Right lobe of liver (tissue), 6 donors: Measurements from ENCODE around the gene DNAAF3. TPM values are rescaled to one million over a fixed set of nuclear protein-coding genes. Genes with fewer than 3 reads are reported as not detected.

Experiments
- ATAC-seq, 4 donors: fragments of 200-7000 bp; cut with Tn5 transposase; one replicate each; pipeline ENCODE4 v1.9.1; 2020; ENCODE audit warnings: mild to moderate bottlenecking in 4 of 4, moderate library complexity in 4 of 4
- DNase-seq, 3 donors: peaks; one replicate each; pipeline ENCODE4 v3.0.0-alpha.2; 2020
- H3K27ac ChIP-seq, 3 donors: fragments of 200-600 bp; one replicate each; pipeline ENCODE4 v1.8.0; 2022
- H3K27me3 ChIP-seq, 2 donors: fragments of 200-600 bp; one replicate each; pipeline ENCODE4 v1.8.0; 2022
- H3K36me3 ChIP-seq, 4 donors: fragments of 200-600 bp; sonication (generic) in 1 of 4; one replicate each; pipeline versions ENCODE4 v1.5.1 to v1.8.0; 2017 to 2022; ENCODE audit warnings: control low read depth in 1 of 4
- H3K4me1 ChIP-seq, 4 donors: fragments of 200-600 bp; sonication (generic) in 1 of 4; one replicate each; pipeline versions ENCODE4 v1.5.1 to v1.8.0; 2017 to 2022; ENCODE audit warnings: control low read depth in 1 of 4
- H3K4me3 ChIP-seq, 3 donors: fragments of 200-600 bp; one replicate each; pipeline ENCODE4 v1.8.0; 2022
- H3K9me3 ChIP-seq, 4 donors: fragments of 200-600 bp; sonication (generic) in 1 of 4; one replicate each; pipeline versions ENCODE4 v1.5.1 to v1.8.0; 2017 to 2022; ENCODE audit warnings: control low read depth in 1 of 4
- POLR2A ChIP-seq: fragments of 450-650 bp; IDR thresholded peaks from one replicate; pipeline ENCODE4 v1.6.1; 2017; ENCODE audit warnings: antibody characterized with exemption, mild to moderate bottlenecking
- WGBS: methylation state at CpG from one replicate; pipeline ENCODE4 v1.1.6; 2018; ENCODE audit warnings: low coverage, low lambda C conversion rate; ENCODE audit not compliant: insufficient coverage; ENCODE audit errors: missing lambda C conversion rate; 5-methylcytosine and 5-hydroxymethylcytosine counted together
- intact Hi-C, 2 donors: fragments of 100-400 bp; cut with DNase I; formaldehyde crosslinking; loops; one replicate each; pipeline versions ENCODE4 v1.11.2 to v1.14.1; 2022
- total RNA-seq, 6 experiments: library from RNA; depleted of rRNA in 2 of 6; stranded (reverse); fragments of >200 nt in 2 of 6; fragmentation: NEBNext Ultra II Directional in 3 of 6; extraction: Animal tissue kit (Norgen Biotek cat#: 25700) in 3 of 6; gene quantifications; one replicate each; pipeline versions ENCODE4 v1.1.0 to v1.2.4, GENCODE V29; 2016 to 2023
- TF ChIP-seq, protein P1 (sequence below), 4 donors: fragments of 200-600 bp in 3 of 4; fragments of 450-650 bp in 1 of 4; IDR thresholded peaks; one replicate each; pipeline versions ENCODE4 v1.5.1 to v1.8.0; 2016 to 2022; ENCODE audit warnings: antibody characterized with exemption in 4 of 4, mild to moderate bottlenecking in 2 of 4
- donor health status: DM: no; HTN: yes; CAD: no.
- donor health status: DM: no; HTN: no; CAD: no.
- donor health status: DM: no; HTN: no; CAD: no.
- donor health status: DM: no; HTN: yes; CAD: no.
- donor health status: DM: no; HTN: yes; CAD: no.

DNAAF3 gene
- total RNA-seq, 6 experiments from 2014 or later = 0.22 to 4.3 (median 0.49) TPM

- WGBS = 41% methylated on average over 9 of the region's 14 CpGs
- no peaks in the 10 kb centered on the region for H3K36me3 ChIP-seq
- H3K9me3 ChIP-seq = no peaks in the 10 kb centered on the region
- ATAC-seq = peak in 3 of 4 donors; percentile 31 to 40 (median 33)
- no peak for DNase-seq
- no peaks in the 10 kb centered on the region for H3K4me1 ChIP-seq
- no peak for TF ChIP-seq POLR2A
- TF ChIP-seq, protein P1, sequence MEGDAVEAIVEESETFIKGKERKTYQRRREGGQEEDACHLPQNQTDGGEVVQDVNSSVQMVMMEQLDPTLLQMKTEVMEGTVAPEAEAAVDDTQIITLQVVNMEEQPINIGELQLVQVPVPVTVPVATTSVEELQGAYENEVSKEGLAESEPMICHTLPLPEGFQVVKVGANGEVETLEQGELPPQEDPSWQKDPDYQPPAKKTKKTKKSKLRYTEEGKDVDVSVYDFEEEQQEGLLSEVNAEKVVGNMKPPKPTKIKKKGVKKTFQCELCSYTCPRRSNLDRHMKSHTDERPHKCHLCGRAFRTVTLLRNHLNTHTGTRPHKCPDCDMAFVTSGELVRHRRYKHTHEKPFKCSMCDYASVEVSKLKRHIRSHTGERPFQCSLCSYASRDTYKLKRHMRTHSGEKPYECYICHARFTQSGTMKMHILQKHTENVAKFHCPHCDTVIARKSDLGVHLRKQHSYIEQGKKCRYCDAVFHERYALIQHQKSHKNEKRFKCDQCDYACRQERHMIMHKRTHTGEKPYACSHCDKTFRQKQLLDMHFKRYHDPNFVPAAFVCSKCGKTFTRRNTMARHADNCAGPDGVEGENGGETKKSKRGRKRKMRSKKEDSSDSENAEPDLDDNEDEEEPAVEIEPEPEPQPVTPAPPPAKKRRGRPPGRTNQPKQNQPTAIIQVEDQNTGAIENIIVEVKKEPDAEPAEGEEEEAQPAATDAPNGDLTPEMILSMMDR (IDR thresholded peaks at IDR 0.05) = peak in 1 of 4 donors; percentile 14
- H3K4me3 ChIP-seq = no peak overlapping the region
- no peak overlapping the region for H3K27ac ChIP-seq
- intact Hi-C loops = no loop called here
- peaks cover 0 to 3% of the 10 kb centered on the region in 2 donors for H3K27me3 ChIP-seq
These were observed 33.8 kb downstream of the DNAAF3 start for GRCh38 chr19:55132453-55133129.

DNA sequence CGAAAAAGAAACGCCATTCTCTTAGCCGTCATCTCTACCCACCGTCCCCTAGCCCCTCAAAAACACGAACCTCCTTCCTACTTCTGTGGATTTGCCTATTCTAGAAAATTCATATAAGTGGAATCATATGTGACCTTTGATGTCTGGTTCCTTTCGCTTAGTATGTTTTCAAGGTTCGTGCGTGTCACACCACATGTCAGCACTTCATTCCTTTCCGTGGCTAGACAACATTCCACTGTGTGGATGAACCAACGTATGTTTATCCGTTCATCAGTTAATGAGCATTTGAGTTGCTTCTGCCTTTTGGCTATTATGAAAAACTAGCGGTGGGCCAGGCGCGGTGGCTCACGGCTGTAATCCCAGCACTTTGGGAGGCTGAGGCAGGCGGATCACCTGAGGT, 35.0 kb downstream of the DNAAF3 start:
- ATAC-seq = no peak
- no peak for DNase-seq
- intact Hi-C loops = no loop called here
- Histone ChIP-seq H3K9me3 (no peaks in the 10 kb centered on the region), H3K27ac (no peak overlapping the region), H3K4me3 (no peak overlapping the region), H3K27me3 (peaks cover 0 to 3% of the 10 kb centered on the region in 2 donors), H3K4me1 (no peaks in the 10 kb centered on the region), H3K36me3 (no peaks in the 10 kb centered on the region)
- 72% methylated on average over 15 of the region's 16 CpGs for WGBS
- no peak for TF ChIP-seq POLR2A
- TF ChIP-seq, protein P1 (IDR thresholded peaks at IDR 0.05) = no peak

DNA sequence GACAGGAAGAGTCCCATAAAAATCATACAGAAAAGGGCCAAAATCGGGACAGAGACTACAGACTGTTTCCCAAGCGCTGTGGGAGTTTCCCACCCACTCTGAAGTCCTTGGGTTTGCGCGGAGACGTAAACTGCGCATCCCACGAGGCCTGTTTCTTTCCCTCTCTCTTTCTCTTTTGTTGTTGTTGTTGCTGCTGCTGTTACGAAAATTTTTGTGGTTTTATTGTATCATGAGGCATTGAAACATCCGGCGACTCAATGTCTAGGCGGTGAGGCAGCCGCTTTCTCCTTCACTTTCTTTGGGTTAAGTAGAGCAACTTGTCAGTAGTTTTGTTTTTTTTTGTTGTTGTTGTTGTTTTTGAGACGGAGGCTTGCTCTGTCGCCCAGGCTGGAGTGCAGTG, 47.4 kb downstream of the DNAAF3 start:
- Histone ChIP-seq H3K36me3 (no peaks in the 10 kb centered on the region), H3K27me3 (no peaks in the 10 kb centered on the region), H3K27ac (no peak overlapping the region), H3K9me3 (no peaks in the 10 kb centered on the region), H3K4me3 (peak overlapping the region in 1 of 3 donors; percentile 83), H3K4me1 (peaks cover 0 to 18% (median 7%) of the 10 kb centered on the region in 4 donors)
- intact Hi-C loops = no loop called here
- DNase-seq = no peak
- ATAC-seq = no peak
- WGBS = 74% methylated on average over 13 of the region's 14 CpGs
- TF ChIP-seq, protein P1 (IDR thresholded peaks at IDR 0.05) = no peak
- no peak for TF ChIP-seq POLR2A

DNA sequence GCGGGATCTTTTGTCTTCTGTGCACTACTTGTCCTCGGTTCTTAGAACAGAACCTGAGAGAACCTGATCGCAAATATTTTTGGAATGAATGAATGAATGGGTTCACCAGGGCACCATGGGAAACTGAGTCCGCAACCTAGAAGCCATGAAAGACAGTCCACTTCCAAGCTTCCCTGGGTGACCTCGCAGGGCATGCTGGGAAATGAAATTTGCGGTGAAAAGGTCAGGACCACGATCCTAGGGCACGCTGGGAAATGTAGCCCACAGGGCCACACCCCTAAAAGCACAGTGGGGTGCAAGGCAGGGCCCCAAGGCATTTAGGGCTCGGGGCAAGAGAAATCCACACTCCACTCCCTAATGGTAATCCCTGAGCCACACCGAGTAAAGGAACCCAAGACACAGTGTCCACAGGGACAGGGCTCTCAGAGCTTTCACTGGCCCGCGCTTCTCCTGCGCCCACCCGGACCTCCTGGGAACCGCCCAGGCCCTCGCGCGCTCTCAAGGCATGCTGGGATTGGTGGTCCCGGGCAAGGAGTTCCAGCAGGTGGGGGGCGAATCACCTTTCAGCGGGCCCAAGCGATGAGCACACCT, 47.9 kb downstream of the DNAAF3 start:
- ATAC-seq (peak; percentile 18 to 63 (median 38)), DNase-seq (peak; percentile 57 to 88 (median 84))
- Histone ChIP-seq H3K27me3 (no peaks in the 10 kb centered on the region), H3K27ac (peak overlapping the region in 2 of 3 donors; percentile 27 to 67), H3K9me3 (no peaks in the 10 kb centered on the region), H3K4me3 (peak overlapping the region; percentile 60 to 83 (median 68)), H3K36me3 (no peaks in the 10 kb centered on the region), H3K4me1 (peaks cover 0 to 18% (median 7%) of the 10 kb centered on the region in 4 donors)
- TF ChIP-seq, protein P1 (IDR thresholded peaks at IDR 0.05) = no peak
- no peak for TF ChIP-seq POLR2A
- WGBS = 16% methylated on average over 18 of the region's 22 CpGs
- intact Hi-C loops = no loop called here
